IMR-90 (cell line): ENCODE results near the gene COL20A1. TPM values are rescaled to one million over a fixed set of nuclear protein-coding genes. Genes with fewer than 3 reads are reported as not detected.

Experiments
- ATAC-seq: fragments of 200-7000 bp; cut with Tn5 transposase; 2 replicates; pipeline ENCODE4 v1.9.1; 2020; ENCODE audit warnings: low read depth, mild to moderate bottlenecking, moderate library complexity
- BruUV-seq: library from RNA; stranded (reverse); fragments of 400-500 nt; replicated peaks from 2 replicates; lab custom pipeline; 2021; lab: Mats Ljungman, UMichigan
- CTCF ChIA-PET: fragments of 300-600 bp; formaldehyde crosslinking; extraction: SDS; loops from one replicate; lab custom pipeline; 2021; ENCODE audit warnings: antibody characterized with exemption; lab: Yijun Ruan, JAX
- POLR2A ChIA-PET: fragments of 300-600 bp; sonication (Branson Sonifier 250); formaldehyde crosslinking; loops from one replicate; lab custom pipeline; 2022; ENCODE audit warnings: antibody characterized with exemption; ENCODE audit not compliant: unreplicated experiment; lab: Charles Lee
- DNase-seq: peaks from one replicate; pipeline ENCODE4 v3.0.0; 2013
- H2AFZ ChIP-seq: replicated peaks from 2 replicates; pipeline ENCODE3; 2013; ENCODE audit warnings: low read length, mild to moderate bottlenecking; ENCODE audit not compliant: poor library complexity
- H2AK5ac ChIP-seq: 2 replicates; pipeline ENCODE4 v1.6.1; 2013; ENCODE audit warnings: low read depth, low read length, inconsistent platforms
- H2AK9ac ChIP-seq: replicated peaks from 2 replicates; pipeline ENCODE3; 2013; ENCODE audit warnings: mild to moderate bottlenecking, low read depth, low read length, moderate library complexity; ENCODE audit not compliant: poor library complexity
- H2BK120ac ChIP-seq: 2 replicates; pipeline ENCODE4 v1.6.1; 2013; ENCODE audit warnings: low read depth, low read length, inconsistent platforms
- H2BK15ac ChIP-seq: 3 replicates; pipeline ENCODE4 v1.6.1; 2013; ENCODE audit warnings: low read depth, low read length, inconsistent platforms
- H2BK20ac ChIP-seq: 2 replicates; pipeline ENCODE4 v1.6.1; 2013; ENCODE audit warnings: low read depth, mild to moderate bottlenecking, inconsistent platforms, low read length, moderate library complexity
- H2BK5ac ChIP-seq: 2 replicates; pipeline ENCODE4 v1.6.1; 2013; ENCODE audit warnings: mild to moderate bottlenecking, low read depth, low read length, inconsistent platforms; ENCODE audit not compliant: poor library complexity, severe bottlenecking
- H3K14ac ChIP-seq: replicated peaks from 2 replicates; pipeline ENCODE4 v1.6.1; 2013; ENCODE audit warnings: low read depth, low read length, inconsistent platforms
- H3K18ac ChIP-seq: 2 replicates; pipeline ENCODE4 v1.6.1; 2013; ENCODE audit warnings: low read depth, low read length, control low read depth
- H3K23ac ChIP-seq: 2 replicates; pipeline ENCODE4 v1.6.1; 2013; ENCODE audit warnings: low read depth, low read length, inconsistent platforms
- H3K27ac ChIP-seq: 2 replicates; pipeline ENCODE4 v1.5.1; 2013; ENCODE audit warnings: mild to moderate bottlenecking, control low read depth, low read length; ENCODE audit not compliant: insufficient read depth
- H3K27me3 ChIP-seq: 2 replicates; pipeline ENCODE4 v1.6.1; 2013; ENCODE audit warnings: low read length; ENCODE audit not compliant: control insufficient read depth, insufficient read depth
- H3K36me3 ChIP-seq: 2 replicates; pipeline ENCODE4 v1.6.1; 2013; ENCODE audit warnings: low read length, mixed read lengths; ENCODE audit not compliant: control insufficient read depth, insufficient read depth
- H3K4ac ChIP-seq: 2 replicates; pipeline ENCODE4 v1.6.1; 2013; ENCODE audit warnings: low read depth, low read length, inconsistent platforms
- H3K4me1 ChIP-seq: 2 replicates; pipeline ENCODE4 v1.6.1; 2013; ENCODE audit warnings: low read length, mixed read lengths; ENCODE audit not compliant: control insufficient read depth, insufficient read depth
- H3K4me2 ChIP-seq: 2 replicates; pipeline ENCODE4 v1.6.1; 2013; ENCODE audit warnings: low read depth, mild to moderate bottlenecking, control low read depth, low read length, moderate library complexity
- H3K4me3 ChIP-seq: 2 replicates; pipeline ENCODE4 v1.5.1; 2013; ENCODE audit warnings: low read depth, mild to moderate bottlenecking, control low read depth, low read length, moderate library complexity; ENCODE audit not compliant: insufficient read depth
- H3K56ac ChIP-seq: 2 replicates; pipeline ENCODE4 v1.6.1; 2013; ENCODE audit warnings: low read length, inconsistent platforms; ENCODE audit not compliant: insufficient read depth; ENCODE audit errors: extremely low read depth
- H3K79me1 ChIP-seq, 2 experiments: 2 replicates each; pipeline ENCODE4 v1.6.1; 2013; ENCODE audit warnings: low read length in 2 of 2, inconsistent platforms in 1 of 2, low read depth in 1 of 2
- H3K9ac ChIP-seq: 2 replicates; pipeline ENCODE4 v1.6.1; 2013; ENCODE audit warnings: low read depth, low read length, control low read depth
- H3K9me1 ChIP-seq: 2 replicates; pipeline ENCODE4 v1.6.1; 2013; ENCODE audit warnings: low read length, inconsistent platforms; ENCODE audit not compliant: insufficient read depth
- H3K9me3 ChIP-seq: 2 replicates; pipeline ENCODE4 v1.6.1; 2013; ENCODE audit warnings: low read length; ENCODE audit not compliant: control insufficient read depth, insufficient read depth
- H4K20me1 ChIP-seq: 2 replicates; pipeline ENCODE4 v1.6.1; 2013; ENCODE audit warnings: low read length, inconsistent platforms; ENCODE audit not compliant: insufficient read depth
- H4K5ac ChIP-seq: 2 replicates; pipeline ENCODE4 v1.6.1; 2013; ENCODE audit warnings: mild to moderate bottlenecking, low read depth, low read length, control low read depth
- H4K8ac ChIP-seq, 2 experiments: 2 replicates each; pipeline ENCODE4 v1.6.1; 2013; ENCODE audit warnings: low read depth in 2 of 2, low read length in 2 of 2, control low read depth in 1 of 2, inconsistent platforms in 1 of 2
- H4K91ac ChIP-seq: 2 replicates; pipeline ENCODE4 v1.6.1; 2013; ENCODE audit warnings: low read depth, low read length, inconsistent platforms; ENCODE audit not compliant: insufficient read depth
- CEBPB ChIP-seq: IDR thresholded peaks from 2 replicates; pipeline ENCODE4 v1.6.1; 2012; ENCODE audit warnings: low read depth, low read length, improper control_type of control experiment
- FOS ChIP-seq: fragments of 150-350 bp; IDR thresholded peaks from 2 replicates; pipeline ENCODE4 v1.6.1; 2016; ENCODE audit warnings: low read depth, low read length
- MAZ ChIP-seq: IDR thresholded peaks from 2 replicates; pipeline ENCODE4 v1.6.1; 2012; ENCODE audit warnings: low read depth, mild to moderate bottlenecking, low read length, improper control_type of control experiment, moderate library complexity, borderline replicate concordance
- MXI1 ChIP-seq: IDR thresholded peaks from 2 replicates; pipeline ENCODE4 v1.6.1; 2012; ENCODE audit warnings: low read depth, mild to moderate bottlenecking, low read length, moderate library complexity, borderline replicate concordance
- NFE2L2 ChIP-seq: fragments of 150-350 bp; IDR thresholded peaks from 2 replicates; pipeline ENCODE4 v1.6.1; 2016; ENCODE audit warnings: low read depth, mild to moderate bottlenecking, low read length
- POLR2A ChIP-seq: IDR thresholded peaks from 2 replicates; pipeline ENCODE4 v1.6.1; 2012; ENCODE audit warnings: mild to moderate bottlenecking, low read depth, low read length
- SMC3 ChIP-seq: fragments of 150-350 bp; IDR thresholded peaks from 2 replicates; pipeline ENCODE4 v1.6.1; 2016; ENCODE audit warnings: low read depth, mild to moderate bottlenecking, antibody characterized with exemption, low read length, moderate library complexity
- WGBS, 2 experiments: methylation state at CpG; one replicate each; pipeline versions ENCODE4 v1.1.5 to v1.1.7; 2013; ENCODE audit warnings: missing lambda C conversion rate in 2 of 2; ENCODE audit not compliant: insufficient read length in 1 of 2; ENCODE audit errors: extremely low coverage in 2 of 2; 5-methylcytosine and 5-hydroxymethylcytosine counted together
- dilution Hi-C: fragments of 300-500 bp; cut with HindIII; formaldehyde crosslinking; loops from one replicate; pipeline ENCODE4 v1.14.3; 2018; ENCODE audit warnings: low sequenced_read_pairs; ENCODE audit not compliant: unreplicated experiment
- in situ Hi-C: fragments of 300-500 bp; cut with MboI; formaldehyde crosslinking; loops from 3 replicates; pipeline ENCODE4 v1.14.3; 2019; ENCODE audit warnings: low sequenced_read_pairs, inconsistent platforms, mixed read lengths
- intact Hi-C: fragments of 100-400 bp; cut with micrococcal nuclease; formaldehyde crosslinking; loops from 2 replicates; pipeline ENCODE4 v1.10.0; 2022
- polyA plus RNA-seq, 3 experiments: library from polyadenylated mRNA; depleted of rRNA; stranded (reverse); fragments of >200 nt; gene quantifications; 2 replicates each; pipeline ENCODE4 v1.2.3, GENCODE V29; 2012; ENCODE audit warnings: low replicate concordance in 1 of 3
- total RNA-seq: library from RNA; depleted of rRNA; stranded (reverse); fragments of >200 nt; gene quantifications from 2 replicates; pipeline ENCODE4 v1.2.3, GENCODE V29; 2012

Gene COL20A1
- total and polyA plus RNA-seq, 2 of the 4 experiments (the other 2 are of a cell fraction): not detected

DNA sequence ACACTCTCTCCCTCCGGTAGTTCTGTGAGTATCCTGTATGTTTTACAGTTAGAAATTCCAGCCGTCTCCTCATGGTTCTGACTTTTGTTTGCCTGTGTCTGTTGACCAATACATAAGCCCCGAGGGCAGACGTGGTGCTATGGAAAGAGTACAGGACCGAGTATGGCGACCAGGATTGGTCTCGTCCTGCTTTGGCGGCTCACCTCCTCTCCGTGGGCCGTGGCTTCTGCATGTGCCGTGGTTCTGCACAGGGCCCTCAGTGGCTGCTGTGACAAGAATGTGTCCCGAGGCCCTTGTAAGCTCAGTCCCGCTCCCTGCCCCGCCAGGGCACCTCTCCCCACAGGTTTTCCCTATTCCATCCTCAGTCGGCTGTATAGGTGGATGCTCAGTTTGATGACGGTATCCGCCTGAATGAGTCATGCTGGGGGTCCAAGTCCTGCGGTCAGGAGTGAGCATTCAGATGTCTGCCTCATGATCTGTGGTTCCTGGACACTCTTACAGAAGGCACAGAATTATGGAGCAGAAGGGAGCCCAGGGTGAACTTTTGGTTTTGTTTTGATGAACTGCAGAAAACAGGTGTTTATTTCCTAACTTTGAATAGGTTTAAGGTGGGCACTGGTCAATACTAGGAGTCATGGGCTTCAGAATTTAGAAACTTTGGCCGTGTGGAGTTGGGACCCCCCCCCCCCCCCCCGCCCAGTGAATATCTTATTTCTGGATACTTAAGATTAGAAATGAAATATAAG is 19.2 kb upstream of the COL20A1 start:
- Histone ChIP-seq H4K20me1 (peaks cover 56% of the 10 kb centered on the region), H3K4me1 (peaks cover 12% of the 10 kb centered on the region), H3K36me3 (peaks cover 32% of the 10 kb centered on the region), H2AK5ac (peak overlapping the region; percentile 47), H4K5ac (no peak overlapping the region), H3K79me1 (peaks cover 8 to 49% of the 10 kb centered on the region in 2 experiments; a peak in 3 of 4 replicates), H3K14ac (0 out of 2 replicates have a peak overlapping the region, but pooled peaks have one; percentile 73), H4K91ac (peak overlapping the region; percentile 15; the same call in 1 of the 2 replicates), H3K56ac (peak overlapping the region; percentile 37; the same call in 1 of the 2 replicates), H3K23ac (peak overlapping the region; percentile 88; the same call in 1 of the 2 replicates), H3K4me3 (peak overlapping the region; percentile 72), H2BK15ac (no peak overlapping the region), H3K27me3 (no peaks in the 10 kb centered on the region), H2BK120ac (no peak overlapping the region), H2AK9ac (peak overlapping the region; percentile 48), H2BK20ac (no peak overlapping the region), H3K9me3 (no peaks in the 10 kb centered on the region), H4K8ac (peak overlapping the region in 1 of 2 experiments; percentile 57; a peak in 1 of 4 replicates), H3K9ac (peak overlapping the region; percentile 95), H3K27ac (no peak overlapping the region; the same call in 1 of the 2 replicates), H2AFZ (no peak overlapping the region), H3K18ac (no peak overlapping the region), H3K9me1 (peaks cover 8% of the 10 kb centered on the region; the same call in 1 of the 2 replicates), H3K4ac (peak overlapping the region; percentile 4; the same call in 1 of the 2 replicates), H3K4me2 (peak overlapping the region; percentile 97), H2BK5ac (peak overlapping the region; percentile 58)
- 48% methylated on average over 4 of the region's 20 CpGs; no CpG with 5 or more reads in 1 of the 2 experiments for WGBS, 2 experiments
- POLR2A ChIA-PET: interaction anchor here (0.6 kb wide), 1 partner anchor 42 kb away, joined by 5 read pairs; no protein-coding TSS in a partner anchor
- dilution Hi-C loops: no loop called here
- BruUV-seq: TSS peak; percentile 71
- intact Hi-C loops: loop anchor here (5.0 kb wide), 2 partner anchors 42 to 57 kb away; partner anchors contain the start of gene YTHDF1
- in situ Hi-C loops: loop anchor here (5.0 kb wide), 1 partner anchor 42 kb away; no protein-coding TSS in a partner anchor
- TF ChIP-seq FOS: peak; percentile 77
- TF ChIP-seq POLR2A: peak; percentile 76; the same call in 1 of the 2 replicates
- TF ChIP-seq MXI1: peak; percentile 36; the same call in 1 of the 2 replicates
- no peak for TF ChIP-seq SMC3
- peak; percentile 83 for TF ChIP-seq MAZ
- no peak for TF ChIP-seq NFE2L2
- no peak for TF ChIP-seq CEBPB
- ATAC-seq (peak; percentile 10), DNase-seq (peak; percentile 88)
- CTCF ChIA-PET: interaction anchor here (1.0 kb wide), 1 partner anchor 51 kb away, joined by 3 read pairs; no protein-coding TSS in a partner anchor
